HG02852 (cell line): Measurements from ENCODE around the gene C1QTNF1.

Experiments
- ATAC-seq: cut with Tn5 transposase; IDR thresholded peaks from one replicate; pipeline ENCODE4 v1.9.1; 2021; ENCODE audit warnings: mild to moderate bottlenecking, moderate library complexity; ENCODE audit not compliant: unreplicated experiment

C1QTNF1 gene, protein sequence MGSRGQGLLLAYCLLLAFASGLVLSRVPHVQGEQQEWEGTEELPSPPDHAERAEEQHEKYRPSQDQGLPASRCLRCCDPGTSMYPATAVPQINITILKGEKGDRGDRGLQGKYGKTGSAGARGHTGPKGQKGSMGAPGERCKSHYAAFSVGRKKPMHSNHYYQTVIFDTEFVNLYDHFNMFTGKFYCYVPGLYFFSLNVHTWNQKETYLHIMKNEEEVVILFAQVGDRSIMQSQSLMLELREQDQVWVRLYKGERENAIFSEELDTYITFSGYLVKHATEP

GRCh38 chr17:79023886-79024771 lies at the start of gene C1QTNF1:
C1QTNF1 (plus strand) TSS chr17:79024169; CDS start chr17:79043969, 19,800 bp downstream.
- no peak for ATAC-seq

DNA sequence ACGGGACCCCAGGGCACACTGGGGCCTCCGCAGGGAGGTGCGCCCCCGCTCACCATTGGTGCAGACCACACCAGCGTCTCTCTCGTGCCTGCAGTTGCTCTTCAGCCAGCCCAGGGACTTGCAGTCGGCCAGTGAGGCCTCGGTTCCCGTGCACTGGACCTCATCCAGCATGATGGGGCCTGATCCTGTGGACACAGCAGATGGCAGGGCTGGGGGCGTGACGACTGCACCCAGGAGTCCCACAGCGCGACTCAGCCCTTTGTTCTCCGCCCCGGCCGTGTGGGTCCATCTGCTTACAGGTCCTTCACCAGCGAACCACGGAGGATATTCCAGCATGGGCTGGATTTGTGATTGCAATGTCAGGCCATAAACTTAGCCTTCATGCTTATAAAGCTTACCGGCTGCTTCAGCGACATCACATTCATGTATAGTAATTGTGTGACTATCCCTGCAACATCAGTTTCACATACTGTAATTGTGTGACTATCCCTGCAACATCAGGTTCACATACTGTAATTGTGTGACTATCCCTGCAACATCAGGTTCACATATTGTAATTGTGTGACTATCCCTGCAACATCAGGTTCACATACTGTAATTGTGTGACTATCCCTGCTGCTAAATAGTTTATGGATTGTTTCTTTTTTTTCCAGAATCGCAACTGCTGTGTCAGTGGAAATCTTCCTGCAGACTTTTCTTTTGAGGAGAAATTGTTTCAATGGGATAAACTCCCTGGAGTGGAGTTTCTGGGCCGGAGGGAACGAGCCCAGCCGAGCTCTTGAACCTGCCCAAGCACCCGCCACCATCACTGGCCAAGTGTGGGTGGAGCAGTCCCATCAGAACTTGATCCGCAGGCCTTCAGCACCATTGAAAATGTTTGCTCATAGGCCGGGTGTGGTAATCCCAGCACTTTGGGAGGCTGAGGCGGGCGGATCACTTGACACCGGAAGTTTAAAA lies 49.1 kb upstream of the C1QTNF1 start:
- ATAC-seq: no peak

- no peak for ATAC-seq
Observed at GRCh38 chr17:78976907-78977680, 46.9 kb upstream of the C1QTNF1 start.

GRCh38 chr17:78977681-78977943 lies 46.4 kb upstream of the C1QTNF1 start:
- no peak for ATAC-seq

DNA sequence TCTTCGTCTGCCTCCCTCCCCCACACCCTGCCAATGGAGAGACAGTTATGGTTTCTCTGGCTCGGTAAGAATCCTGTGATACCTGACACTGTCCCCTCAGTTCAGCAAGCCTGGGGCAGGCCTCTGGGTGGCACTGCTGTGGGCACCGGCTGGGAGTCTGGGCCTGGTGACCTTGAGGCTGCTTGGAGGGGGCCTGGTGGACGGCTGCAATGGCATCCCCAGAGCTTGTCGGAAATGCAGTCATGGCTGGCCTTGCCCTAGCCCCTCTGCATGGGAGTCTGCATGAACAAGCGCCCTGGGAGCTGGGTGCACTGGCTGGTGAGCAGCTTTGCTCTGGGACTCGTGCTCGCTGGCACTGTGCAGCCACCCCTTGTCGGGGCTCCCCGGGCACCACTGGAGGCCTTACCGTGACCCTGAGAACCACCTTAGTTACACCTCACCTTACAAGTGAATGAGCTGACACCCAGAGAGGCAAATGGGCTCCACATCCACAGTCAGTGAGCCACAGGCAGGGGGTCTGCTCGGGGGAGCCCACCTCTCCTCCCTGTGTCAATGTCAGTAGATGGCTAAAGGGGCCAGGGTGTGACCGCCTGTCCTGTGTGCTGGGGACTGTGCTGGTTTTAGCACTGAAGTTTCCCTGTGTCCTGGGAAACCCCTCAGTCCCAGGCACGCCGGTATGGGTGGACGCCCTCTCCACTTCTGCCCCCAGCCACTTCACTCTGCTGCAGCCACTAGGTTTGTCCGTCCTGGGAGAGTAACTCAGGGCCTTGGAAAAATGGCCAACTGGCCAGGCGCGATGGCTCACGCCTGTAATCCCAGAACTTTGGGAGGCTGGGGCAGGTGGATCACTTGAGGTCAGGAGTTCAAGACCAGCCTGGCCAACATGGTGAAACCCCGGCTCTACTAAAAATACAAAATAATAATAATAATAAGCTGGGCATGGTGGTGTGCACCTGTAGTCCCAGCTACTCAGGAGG lies 45.7 kb upstream of the C1QTNF1 start:
- ATAC-seq: no peak

DNA sequence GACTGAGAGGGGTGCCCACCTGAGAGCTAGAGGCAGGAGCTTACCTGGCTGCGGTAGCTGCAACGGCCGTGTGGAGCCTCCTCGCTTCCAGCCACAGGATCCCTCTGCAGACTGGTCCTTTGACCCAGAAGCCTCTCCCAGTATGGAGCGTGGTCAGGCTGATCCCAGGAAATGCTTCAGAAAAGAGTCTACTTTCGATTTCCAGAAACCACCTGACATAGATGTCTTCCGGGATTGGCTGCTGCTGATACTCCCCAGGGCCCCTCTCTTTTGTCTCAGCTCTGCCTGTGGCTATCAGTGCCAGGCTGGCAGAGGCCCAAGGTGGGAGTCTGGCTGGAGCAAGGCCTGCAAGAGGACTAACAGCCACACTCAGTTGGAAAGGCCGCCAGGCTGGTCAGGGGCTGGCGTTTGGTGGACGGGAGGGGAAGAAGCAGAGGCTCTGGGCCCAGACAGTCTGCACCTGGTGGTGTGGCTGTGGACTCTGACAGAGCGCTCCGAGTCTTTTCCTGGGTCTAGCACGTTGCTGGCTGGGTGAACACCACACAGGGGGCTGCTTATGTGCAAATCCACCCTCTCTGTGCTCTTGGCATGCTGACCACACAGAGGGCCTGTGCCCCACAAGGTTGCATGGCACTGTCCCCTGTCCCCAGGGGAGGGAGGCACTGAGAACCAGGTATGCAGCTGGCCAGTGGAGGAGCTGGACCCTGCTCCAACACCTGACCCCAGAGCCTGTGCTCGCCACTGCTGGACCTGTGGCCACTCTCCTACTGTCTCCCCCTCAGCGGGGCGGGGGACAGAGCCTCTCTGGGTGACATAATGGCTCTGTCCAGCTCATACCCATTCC lies 44.0 kb upstream of the C1QTNF1 start, which contains the start of gene LGALS3BP:
Gene LGALS3BP (minus strand): TSS at position 144 of the 844 bp plus-strand sequence. CDS start 2,732 bp downstream, outside the sequence.
- no peak for ATAC-seq

DNA sequence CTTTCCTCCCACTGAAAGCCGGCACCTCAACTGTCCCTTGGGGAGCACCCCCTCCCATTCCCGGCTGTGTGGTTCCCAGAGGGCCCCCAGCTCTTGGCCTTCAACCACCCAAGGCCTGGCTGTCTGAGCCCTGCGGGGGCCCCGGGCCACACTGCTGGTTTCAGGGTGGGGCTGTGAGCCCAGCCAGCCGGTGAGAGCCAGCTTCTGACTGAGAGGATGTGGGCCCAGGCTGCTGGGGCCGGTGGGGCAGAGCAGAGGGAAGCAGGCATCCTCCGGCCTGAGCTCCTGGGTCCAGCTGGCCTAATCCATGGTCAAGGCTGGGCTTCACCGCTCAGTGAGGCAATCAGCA lies 43.4 kb upstream of the C1QTNF1 start:
- ATAC-seq: no peak

DNA sequence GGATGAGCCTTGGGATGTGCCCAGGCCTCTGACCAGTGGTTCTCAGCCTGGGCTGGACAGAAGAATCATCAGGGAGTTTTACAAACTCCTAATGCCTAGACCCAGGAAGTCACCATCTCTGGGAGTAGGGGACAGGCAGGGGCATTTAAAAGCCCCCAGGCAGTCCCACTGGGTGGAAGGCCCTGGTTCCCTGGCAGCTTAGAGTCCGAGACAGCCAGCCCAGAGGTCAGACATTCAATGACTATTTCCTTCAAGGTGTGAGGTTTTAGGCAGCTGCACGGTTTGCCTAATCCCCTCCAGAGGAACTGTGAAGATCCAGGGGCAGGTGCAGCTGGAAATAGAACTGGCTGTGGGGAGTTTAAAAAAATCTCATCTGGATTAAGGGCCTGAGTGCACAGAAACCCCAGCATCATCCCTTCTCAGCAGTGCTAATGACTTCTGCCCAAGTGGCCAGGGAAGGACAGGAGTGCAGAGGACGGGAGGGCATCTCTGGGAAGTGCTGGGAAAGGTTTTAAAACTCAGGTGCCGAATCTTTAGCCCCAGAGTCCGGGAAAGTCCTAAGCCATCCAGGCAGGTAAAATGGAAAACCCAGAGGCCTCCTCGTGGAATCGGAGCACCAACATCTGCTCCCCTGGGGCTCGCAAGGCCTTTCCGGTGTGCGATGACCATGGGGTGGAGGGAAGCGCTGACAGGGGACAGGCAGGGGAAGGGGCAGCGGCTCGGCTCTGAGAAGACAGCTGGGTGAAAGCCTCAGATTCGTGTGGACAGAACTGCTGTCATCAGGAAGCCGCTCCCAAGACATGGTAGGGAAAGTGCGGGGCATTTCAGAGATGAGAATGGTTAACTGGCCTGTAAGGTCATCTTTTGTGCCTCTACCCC lies 42.7 kb upstream of the C1QTNF1 start:
- ATAC-seq: no peak

DNA sequence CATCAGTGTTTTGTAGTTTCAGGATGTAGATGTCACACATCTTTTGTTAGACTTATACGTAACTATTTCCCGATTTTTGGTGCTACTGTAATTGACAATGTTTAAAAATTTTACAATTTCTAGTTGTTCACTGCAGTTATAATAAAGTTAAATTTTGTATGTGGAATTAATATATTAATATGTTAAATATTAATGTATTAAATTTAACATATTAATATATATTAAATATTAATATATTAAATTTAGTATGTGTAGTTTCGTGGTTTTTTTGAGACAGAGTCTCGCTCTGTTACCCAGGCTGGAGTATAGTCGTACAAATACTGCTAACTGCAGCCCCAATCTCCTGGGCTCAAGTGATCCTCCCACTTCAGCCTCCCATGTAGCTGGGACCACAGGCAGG lies 38.6 kb upstream of the C1QTNF1 start:
- ATAC-seq: no peak

DNA sequence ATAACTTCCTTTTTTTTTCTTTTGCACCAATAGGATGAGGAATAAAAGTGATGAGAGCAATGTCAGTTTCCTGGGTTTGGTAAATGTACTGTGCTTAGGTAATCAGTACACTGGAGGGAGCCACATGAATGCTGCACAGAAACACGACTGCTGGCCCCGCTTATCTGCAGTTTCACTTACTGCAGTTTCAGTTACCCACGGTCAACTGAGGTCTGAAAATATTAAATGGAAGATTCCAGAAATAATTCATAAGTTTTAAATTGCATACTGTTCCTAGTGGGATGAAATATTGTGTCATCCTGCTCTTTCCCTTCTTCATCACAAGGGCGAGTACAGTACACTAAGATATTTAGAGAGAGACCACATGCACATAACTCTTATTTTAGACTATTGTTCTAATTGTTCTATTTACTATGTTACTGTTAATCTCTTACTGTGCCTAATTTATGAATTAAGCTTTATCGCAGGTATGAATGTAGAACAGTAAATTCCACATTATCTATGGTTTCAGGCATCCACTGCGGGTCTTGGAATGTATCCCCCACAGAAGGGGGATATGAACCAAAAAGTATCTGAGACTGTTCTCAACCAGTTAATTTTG lies 37.8 kb upstream of the C1QTNF1 start:
- no peak for ATAC-seq

GRCh38 chr17:78986649-78987328 lies 37.2 kb upstream of the C1QTNF1 start:
- no peak for ATAC-seq

GRCh38 chr17:78988152-78988551 lies 35.8 kb upstream of the C1QTNF1 start:
- no peak for ATAC-seq

DNA sequence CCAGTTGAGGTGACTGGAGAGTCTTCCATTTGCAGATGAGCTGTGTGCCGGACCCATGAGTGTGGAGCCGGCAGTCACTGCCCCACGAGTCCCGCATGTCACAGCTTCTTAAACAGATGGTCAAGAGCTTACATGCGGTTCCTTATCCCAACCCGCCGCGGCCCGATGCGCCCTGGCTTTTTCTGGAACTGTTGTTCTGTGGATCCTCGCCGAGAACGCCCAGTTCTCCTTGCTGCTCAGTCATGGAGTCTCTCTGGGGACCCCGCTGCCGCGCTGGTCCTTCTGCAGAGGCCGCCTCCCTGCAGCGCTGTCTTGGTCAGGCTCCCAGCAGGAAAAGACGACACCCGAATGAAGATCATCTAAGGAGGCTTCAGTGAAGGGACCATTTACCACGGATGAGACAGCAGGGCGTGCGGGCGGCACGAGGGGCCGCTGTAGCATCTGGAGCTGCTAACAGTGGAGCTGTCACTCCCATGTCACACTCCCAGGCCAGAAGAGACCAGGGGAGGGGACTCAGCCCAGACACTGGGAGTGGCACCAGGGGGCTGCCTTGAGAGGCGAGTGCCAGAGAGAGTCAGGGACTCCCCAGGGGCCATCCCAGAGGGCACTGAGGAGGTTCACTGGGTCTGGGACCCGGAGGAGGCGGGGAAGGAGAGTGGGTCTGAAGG lies 33.5 kb upstream of the C1QTNF1 start:
- ATAC-seq: no peak

DNA sequence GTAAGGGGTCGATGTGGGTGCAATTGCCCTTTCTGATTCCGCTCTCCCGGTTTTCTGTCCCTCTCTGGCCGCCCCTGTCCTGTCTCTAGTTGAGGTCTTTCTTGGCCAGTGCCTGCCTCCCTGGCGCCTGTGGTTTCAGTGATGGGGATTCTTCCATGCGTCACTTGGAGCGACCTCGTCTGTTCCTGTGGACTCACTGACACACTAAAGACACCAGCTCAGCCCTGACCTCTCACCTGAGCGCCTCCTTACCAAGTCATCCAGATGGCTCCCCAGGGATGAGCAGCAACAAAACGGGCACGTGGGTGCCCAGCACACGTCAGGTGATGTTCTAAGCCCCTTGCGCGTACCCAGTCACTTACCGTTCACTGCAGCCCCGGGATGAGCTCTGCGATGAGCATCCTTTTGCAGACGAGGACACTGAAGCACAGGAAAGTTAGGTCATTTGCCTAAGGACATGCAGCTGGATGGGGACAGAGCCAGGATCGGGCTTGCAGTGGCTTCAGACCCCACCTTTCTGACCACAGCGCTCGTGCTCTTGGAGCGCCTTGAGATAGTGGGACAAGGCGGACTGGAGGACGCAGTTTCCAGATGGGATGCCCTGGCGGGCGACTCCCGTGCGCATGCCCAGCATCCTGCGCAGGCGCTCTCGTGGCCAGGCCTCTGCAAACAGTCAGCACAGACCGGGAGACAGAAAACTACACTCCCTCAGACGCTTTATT lies 32.8 kb upstream of the C1QTNF1 start:
- no peak for ATAC-seq

DNA sequence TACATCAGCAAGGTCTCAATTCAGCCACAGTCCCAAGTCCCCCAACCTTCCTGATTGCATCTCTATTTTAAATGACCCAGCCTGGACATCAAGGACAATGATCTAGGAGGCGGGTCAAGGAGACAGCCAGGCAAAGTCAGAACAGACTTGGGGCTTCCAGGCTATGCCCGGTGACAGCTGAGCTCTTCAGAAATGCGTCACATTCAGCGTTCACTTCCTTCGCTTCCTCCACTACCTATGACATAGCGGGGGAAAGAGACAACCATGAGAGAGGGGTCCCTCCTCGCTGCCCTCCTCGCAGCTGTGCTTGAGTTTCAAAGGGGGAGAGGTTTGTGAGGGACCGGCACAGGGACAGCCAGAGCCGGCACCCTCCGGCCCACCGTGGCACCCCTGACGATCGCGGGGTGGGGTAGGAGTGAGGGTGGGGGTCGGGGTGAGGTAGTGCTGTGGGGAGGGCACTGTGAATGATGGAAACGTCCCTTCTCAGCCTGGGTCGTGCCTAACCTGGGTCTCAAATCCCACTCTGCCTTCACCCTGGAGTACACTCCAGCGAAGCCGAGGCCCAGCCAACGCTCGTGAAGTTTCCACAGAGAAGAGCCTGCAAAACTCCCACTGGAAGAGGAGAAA lies 31.9 kb upstream of the C1QTNF1 start:
- no peak for ATAC-seq
